ENCODE data around the gene PARD3B.

The PARD3B gene

GRCh38 chr2:204971206-204971907 is 426.1 kb downstream of the PARD3B start:
- FAIRE-seq: no peak

DNA sequence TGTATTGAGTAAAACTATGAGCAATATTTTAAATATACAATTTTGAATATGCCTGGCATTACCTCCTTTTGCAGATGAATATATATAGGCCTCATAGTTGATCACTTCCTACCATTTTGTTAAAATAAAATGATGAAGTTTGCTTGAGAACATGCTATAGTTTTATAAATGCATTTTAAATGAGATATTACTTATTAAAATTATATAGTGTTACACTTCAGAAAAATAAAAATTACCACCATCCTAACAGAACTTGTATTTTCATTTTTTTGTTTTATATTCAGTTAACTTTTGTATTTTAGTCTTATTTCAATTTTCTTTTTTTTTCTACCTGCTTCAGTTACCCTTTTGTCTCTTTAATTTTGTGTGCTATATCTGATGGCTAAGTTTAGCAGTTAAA is 426.9 kb downstream of the PARD3B start:
- FAIRE-seq: peak; percentile 50

GRCh38 chr2:204972606-204973336 is 427.5 kb downstream of the PARD3B start:
- no peak for FAIRE-seq

GRCh38 chr2:204973616-204974015 is 428.3 kb downstream of the PARD3B start:
- FAIRE-seq: no peak

DNA sequence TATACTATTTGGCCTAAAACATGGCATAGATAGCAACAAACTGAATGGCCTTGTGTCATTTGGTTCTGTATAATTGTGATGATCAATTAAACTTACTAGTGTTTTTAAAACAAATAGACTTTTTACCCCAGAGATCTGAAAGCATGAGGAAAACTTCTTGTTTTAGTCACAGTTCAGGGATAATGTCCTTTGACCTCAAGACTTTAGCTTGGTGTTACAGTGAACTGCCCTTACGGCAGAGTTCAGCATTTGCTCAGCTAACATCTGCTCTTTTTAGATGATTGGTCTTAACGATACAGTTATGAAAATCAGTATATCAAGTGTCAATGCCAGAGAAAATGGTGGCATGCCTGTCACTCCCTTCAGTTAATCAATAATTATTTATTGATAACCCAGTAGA is 429.2 kb downstream of the PARD3B start:
- FAIRE-seq: no peak

GRCh38 chr2:204977914-204978313 is 432.6 kb downstream of the PARD3B start:
- no peak for FAIRE-seq

DNA sequence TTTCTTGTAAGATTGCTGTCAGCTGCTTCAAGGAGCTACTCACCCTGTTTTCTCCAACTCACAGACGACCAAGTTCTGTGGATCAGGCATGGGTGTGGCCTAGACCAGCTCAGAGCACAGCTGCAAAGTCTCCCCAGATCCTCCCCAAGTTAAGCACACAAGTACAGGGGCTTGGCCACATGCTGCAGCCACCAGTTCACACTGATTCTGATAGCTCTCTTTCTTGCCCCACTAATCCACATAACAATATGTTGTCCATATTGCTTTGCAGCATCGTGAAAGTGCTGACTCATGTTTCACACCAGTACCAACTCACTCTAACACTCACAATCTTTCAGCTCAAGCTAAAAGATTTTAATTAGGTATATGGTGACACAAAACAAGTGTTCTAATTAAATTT is 437.0 kb downstream of the PARD3B start:
- FAIRE-seq: no peak

DNA sequence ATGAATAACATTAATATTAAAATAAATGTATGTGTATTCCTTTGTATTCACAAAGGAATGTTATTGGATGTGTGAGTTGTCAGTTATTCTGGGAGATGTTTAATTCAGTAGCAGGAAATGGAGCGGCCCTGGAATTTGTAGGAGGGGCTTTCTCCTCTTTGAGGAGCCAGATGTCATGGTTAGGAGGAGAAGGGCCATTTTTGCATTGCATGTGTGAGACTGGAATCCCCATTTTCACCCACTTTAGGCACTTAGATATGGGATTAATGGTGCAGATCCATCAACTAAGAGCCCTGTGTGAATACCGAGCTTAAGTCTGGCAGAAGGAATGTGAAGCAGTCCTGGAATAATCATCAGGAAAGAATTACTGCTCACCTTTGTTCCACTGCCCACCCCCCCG is 439.2 kb downstream of the PARD3B start:
- no peak for FAIRE-seq

GRCh38 chr2:204986641-204987040 is 441.4 kb downstream of the PARD3B start:
- FAIRE-seq: no peak

DNA sequence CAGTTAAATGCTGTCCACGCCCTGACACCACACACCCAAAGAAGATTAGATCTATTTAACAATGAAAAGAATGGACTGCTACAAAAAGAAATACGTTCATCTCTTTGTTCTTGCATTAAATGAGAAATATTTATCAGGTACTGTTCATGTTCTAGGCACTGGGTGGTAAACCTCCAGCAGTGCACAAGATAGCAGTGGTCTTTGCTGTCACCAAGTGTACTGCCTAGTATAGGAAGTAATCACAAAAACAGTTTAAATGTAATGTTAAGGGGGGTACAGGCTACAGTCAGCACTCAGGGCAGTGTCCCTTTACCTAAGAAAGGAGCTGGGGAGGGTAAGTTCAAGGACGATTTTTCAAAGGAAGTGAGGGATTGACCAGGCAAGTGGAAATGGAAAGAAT is 443.6 kb downstream of the PARD3B start:
- FAIRE-seq: no peak

- no peak for FAIRE-seq
Observed at GRCh38 chr2:204989877-204990276, 444.6 kb downstream of the PARD3B start.

GRCh38 chr2:205001300-205001966 is 456.2 kb downstream of the PARD3B start:
- no peak for FAIRE-seq

DNA sequence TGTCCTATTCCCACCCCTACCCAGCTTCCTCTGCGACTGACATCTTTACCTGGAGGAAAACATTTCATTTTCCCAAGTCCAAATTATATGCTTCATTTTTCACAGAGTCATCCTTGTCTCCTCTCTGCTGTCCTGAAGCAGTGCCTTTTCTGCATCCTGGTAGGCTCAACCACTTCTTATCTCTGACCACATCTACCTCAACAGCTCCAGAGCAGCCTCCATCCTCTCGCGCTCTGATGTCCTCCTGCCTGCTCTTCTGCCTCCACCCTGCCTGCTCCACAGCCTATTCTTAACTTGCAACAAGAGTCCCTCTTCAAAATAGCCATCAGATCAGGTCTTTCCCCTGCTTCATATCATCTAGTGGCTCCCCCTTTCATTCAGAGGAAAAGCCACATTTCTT is 457.1 kb downstream of the PARD3B start:
- no peak for FAIRE-seq

GRCh38 chr2:205003288-205003687 is 458.0 kb downstream of the PARD3B start:
- no peak for FAIRE-seq

- no peak for FAIRE-seq
Observed at GRCh38 chr2:205010196-205010595, 464.9 kb downstream of the PARD3B start.

- no peak for FAIRE-seq
Observed at GRCh38 chr2:205011031-205011430, 465.8 kb downstream of the PARD3B start.

- no peak for FAIRE-seq
Observed at GRCh38 chr2:205012961-205013360, 467.7 kb downstream of the PARD3B start.

DNA sequence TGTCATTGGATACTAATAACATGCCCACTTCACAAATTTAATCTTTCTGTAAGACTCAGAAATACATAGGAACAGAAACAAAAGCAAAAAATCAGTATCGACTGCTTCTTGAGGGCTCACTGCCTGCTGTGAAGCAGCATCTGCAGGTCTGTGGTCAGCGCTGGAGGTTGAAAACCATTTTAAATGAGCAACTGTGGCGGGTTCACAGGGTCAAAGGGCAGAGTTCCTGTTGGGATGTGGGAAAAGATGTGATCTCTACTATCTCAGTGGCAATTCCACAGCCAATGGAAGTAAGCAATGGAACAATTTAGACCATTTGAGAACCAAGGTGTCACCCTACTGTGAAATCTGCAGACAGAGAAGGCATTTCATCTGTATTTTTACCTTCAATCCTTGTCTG is 468.3 kb downstream of the PARD3B start:
- no peak for FAIRE-seq

DNA sequence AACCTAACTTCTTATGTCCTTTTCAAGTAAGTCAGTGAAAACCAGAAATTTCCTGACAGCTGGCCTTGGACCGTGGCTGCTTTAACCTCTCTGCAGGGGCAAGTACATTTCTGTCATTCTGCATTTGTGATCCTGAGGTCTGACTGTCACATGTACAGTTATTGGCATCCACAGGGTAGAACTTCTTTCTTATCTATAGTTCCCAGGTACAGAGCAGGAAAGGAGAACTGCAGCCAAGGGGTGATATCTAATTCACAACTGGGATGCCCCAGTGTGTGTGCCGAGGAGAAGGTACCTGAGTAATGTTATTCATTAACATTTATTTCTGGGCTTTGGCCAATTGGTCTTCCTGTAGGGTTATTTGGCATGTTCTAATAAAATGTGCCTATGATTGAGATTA is 468.9 kb downstream of the PARD3B start:
- no peak for FAIRE-seq

- no peak for FAIRE-seq
Observed at GRCh38 chr2:205017381-205017780, 472.1 kb downstream of the PARD3B start.

DNA sequence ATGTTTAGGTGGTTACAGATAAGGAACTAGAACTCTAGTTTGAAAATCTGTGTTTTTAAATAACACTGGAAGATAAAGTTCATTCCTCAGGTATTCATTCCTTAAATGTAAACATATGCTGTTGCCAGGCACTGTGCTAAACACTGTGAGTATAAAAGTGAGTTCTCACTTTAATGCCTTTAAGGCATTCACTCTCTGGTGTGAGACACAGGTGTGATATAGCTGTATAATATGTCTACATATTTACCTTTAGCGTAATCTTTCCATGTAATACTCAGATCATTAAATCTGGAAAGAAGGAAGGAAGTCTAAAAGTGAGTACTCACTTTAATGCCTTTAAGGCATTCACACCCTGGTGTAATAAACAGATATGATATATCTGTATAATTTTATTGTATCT is 472.6 kb downstream of the PARD3B start:
- no peak for FAIRE-seq

- FAIRE-seq: no peak
Observed at GRCh38 chr2:205020673-205021072, 475.4 kb downstream of the PARD3B start.

DNA sequence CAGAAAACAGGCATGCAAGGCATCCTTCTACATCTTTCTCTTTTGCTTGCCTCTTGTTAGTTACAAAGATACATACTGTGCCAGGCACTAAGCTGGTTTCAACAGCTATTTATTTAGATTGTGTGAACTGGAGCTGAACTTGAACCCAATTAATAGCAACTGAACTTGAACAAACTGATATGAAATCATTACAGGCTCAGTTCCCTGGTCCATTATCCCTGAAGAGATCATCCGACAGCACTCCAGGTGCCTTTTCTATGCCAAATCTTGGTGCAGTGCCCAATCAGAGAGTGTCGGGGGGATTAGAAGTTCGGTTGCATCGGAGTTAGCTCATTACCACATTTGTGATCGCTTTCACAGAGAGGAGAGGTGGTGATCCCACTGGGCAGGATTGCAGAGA is 477.6 kb downstream of the PARD3B start:
- FAIRE-seq: no peak

Data from endometrium (tissue), 2 donors.